ENCODE measurements around the gene MAP4K2. TPM values are rescaled to one million over a fixed set of nuclear protein-coding genes. Genes with fewer than 3 reads are reported as not detected.

Gene MAP4K2
- total RNA-seq, 4 donors from 2014 or later = 35.5 to 77.8 (median 37.5) TPM

- 94 to 100% methylated on average over 8 to 17 of the region's 25 CpGs for WGBS, 2 donors
- Histone ChIP-seq H3K36me3 (peaks cover 23 to 28% of the 10 kb centered on the region in 2 donors), H3K9me3 (no peaks in the 10 kb centered on the region), H3K27me3 (no peaks in the 10 kb centered on the region), H3K4me1 (no peaks in the 10 kb centered on the region), H3K27ac (no peak overlapping the region), H3K4me3 (replicated peaks in 1 of 3) (no peak overlapping the region)
- no peak for TF ChIP-seq POLR2A (IDR thresholded peaks at IDR 0.05)
- TF ChIP-seq, protein P1, sequence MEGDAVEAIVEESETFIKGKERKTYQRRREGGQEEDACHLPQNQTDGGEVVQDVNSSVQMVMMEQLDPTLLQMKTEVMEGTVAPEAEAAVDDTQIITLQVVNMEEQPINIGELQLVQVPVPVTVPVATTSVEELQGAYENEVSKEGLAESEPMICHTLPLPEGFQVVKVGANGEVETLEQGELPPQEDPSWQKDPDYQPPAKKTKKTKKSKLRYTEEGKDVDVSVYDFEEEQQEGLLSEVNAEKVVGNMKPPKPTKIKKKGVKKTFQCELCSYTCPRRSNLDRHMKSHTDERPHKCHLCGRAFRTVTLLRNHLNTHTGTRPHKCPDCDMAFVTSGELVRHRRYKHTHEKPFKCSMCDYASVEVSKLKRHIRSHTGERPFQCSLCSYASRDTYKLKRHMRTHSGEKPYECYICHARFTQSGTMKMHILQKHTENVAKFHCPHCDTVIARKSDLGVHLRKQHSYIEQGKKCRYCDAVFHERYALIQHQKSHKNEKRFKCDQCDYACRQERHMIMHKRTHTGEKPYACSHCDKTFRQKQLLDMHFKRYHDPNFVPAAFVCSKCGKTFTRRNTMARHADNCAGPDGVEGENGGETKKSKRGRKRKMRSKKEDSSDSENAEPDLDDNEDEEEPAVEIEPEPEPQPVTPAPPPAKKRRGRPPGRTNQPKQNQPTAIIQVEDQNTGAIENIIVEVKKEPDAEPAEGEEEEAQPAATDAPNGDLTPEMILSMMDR (IDR thresholded peaks at IDR 0.05) = no peak
- intact Hi-C loops (cut with DNase I) = no loop called here
- DNase-seq = no peak
Measured at GRCh38 chr11:64834031-64834722, 31.2 kb upstream of the MAP4K2 start.

DNA sequence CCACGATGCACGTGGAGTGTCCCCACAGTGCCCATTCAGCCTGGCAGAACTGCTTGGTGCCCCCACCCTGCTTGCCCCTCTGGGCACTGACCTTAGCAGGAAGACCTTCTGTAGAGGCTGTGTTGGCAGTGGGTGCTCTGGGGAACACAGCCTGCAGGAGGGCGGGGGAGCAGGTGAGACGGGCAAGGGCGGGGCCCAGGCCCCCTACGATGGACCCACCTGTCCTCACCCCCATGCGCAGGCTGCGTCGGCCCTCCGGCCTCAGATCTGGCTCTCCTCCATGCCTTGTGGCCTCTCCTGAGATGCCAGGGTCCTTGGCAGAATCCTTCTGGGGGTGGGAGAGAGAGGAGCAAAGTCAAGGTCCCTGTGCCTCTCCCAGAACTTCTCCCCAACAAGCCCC lies 30.5 kb upstream of the MAP4K2 start:
- DNase-seq = no peak
- intact Hi-C loops (cut with DNase I) = no loop called here
- Histone ChIP-seq H3K27me3 (no peaks in the 10 kb centered on the region), H3K4me1 (no peaks in the 10 kb centered on the region), H3K9me3 (no peaks in the 10 kb centered on the region), H3K36me3 (peaks cover 18 to 25% of the 10 kb centered on the region in 2 donors), H3K4me3 (replicated peaks in 1 of 3) (no peak overlapping the region), H3K27ac (no peak overlapping the region)
- 92 to 95% methylated on average over 9 to 10 of the region's 10 CpGs for WGBS, 2 donors
- no peak for TF ChIP-seq POLR2A (IDR thresholded peaks at IDR 0.05)
- TF ChIP-seq, protein P1 (IDR thresholded peaks at IDR 0.05) = no peak

- no peak overlapping the region for H3K4me3 ChIP-seq (replicated peaks in 1 of 3)
- H3K27me3 ChIP-seq = no peaks in the 10 kb centered on the region
- no peak overlapping the region for H3K27ac ChIP-seq
- H3K36me3 ChIP-seq = peaks cover 17 to 21% of the 10 kb centered on the region in 2 donors
- no peak for DNase-seq
- intact Hi-C loops (cut with DNase I) = no loop called here
- H3K4me1 ChIP-seq = no peaks in the 10 kb centered on the region
- no peaks in the 10 kb centered on the region for H3K9me3 ChIP-seq
- TF ChIP-seq POLR2A (IDR thresholded peaks at IDR 0.05) = no peak
- TF ChIP-seq, protein P1 (IDR thresholded peaks at IDR 0.05) = no peak
- WGBS, 2 donors = 89 to 90% methylated on average over 9 to 10 of the region's 12 CpGs
Measured at GRCh38 chr11:64833198-64833502, 30.1 kb upstream of the MAP4K2 start.

GRCh38 chr11:64832467-64833197 lies 29.6 kb upstream of the MAP4K2 start:
- Histone ChIP-seq H3K27ac (no peak overlapping the region), H3K27me3 (no peaks in the 10 kb centered on the region), H3K4me1 (no peaks in the 10 kb centered on the region), H3K4me3 (replicated peaks in 1 of 3) (no peak overlapping the region), H3K9me3 (no peaks in the 10 kb centered on the region), H3K36me3 (peaks cover 15 to 21% of the 10 kb centered on the region in 2 donors)
- no peak for DNase-seq
- TF ChIP-seq, protein P1 (IDR thresholded peaks at IDR 0.05) = no peak
- no peak for TF ChIP-seq POLR2A (IDR thresholded peaks at IDR 0.05)
- intact Hi-C loops (cut with DNase I) = no loop called here
- WGBS, 2 donors = 89 to 90% methylated on average over 10 to 11 of the region's 21 CpGs

GRCh38 chr11:64831411-64831891 lies 28.4 kb upstream of the MAP4K2 start:
- H3K36me3 ChIP-seq = peaks cover 15 to 21% of the 10 kb centered on the region in 2 donors
- 87 to 88% methylated on average over 9 to 11 of the region's 24 CpGs for WGBS, 2 donors
- H3K9me3 ChIP-seq = no peaks in the 10 kb centered on the region
- intact Hi-C loops (cut with DNase I) = no loop called here
- H3K4me3 ChIP-seq (replicated peaks in 1 of 3) = no peak overlapping the region
- no peaks in the 10 kb centered on the region for H3K4me1 ChIP-seq
- DNase-seq = no peak
- no peak for TF ChIP-seq POLR2A (IDR thresholded peaks at IDR 0.05)
- TF ChIP-seq, protein P1 (IDR thresholded peaks at IDR 0.05) = no peak
- no peaks in the 10 kb centered on the region for H3K27me3 ChIP-seq
- no peak overlapping the region for H3K27ac ChIP-seq
